Loucy (cell line): ENCODE measurements around the gene BNIPL.

Experiments used
- H2AFZ ChIP-seq: fragments of 200-600 bp; sonication (generic); 2 replicates; pipeline ENCODE4 v1.6.0; 2016; ENCODE audit warnings: antibody characterized with exemption, mild to moderate bottlenecking, low read length, moderate library complexity
- H3F3A ChIP-seq: fragments of 200-600 bp; 2 replicates; pipeline ENCODE4 v1.6.0; 2016; ENCODE audit warnings: antibody characterized with exemption, low read depth, mild to moderate bottlenecking
- H3K27me3 ChIP-seq: fragments of 200-600 bp; sonication (generic); 2 replicates; pipeline ENCODE4 v1.6.1; 2014; ENCODE audit warnings: low read length, mild to moderate bottlenecking; ENCODE audit not compliant: insufficient read depth, poor library complexity, severe bottlenecking
- H3K36me3 ChIP-seq: fragments of 200-600 bp; sonication (generic); 2 replicates; pipeline ENCODE4 v1.6.1; 2016; ENCODE audit warnings: low read length; ENCODE audit not compliant: insufficient read depth
- H3K4me1 ChIP-seq: fragments of 200-600 bp; sonication (generic); 2 replicates; pipeline ENCODE4 v1.5.1; 2014; ENCODE audit warnings: low read length, mild to moderate bottlenecking; ENCODE audit not compliant: insufficient read depth, poor library complexity, severe bottlenecking
- H3K4me2 ChIP-seq: fragments of 200-600 bp; sonication (generic); 2 replicates; pipeline ENCODE4 v1.6.0; 2014; ENCODE audit warnings: antibody characterized with exemption, low read length, low read depth, mild to moderate bottlenecking; ENCODE audit not compliant: poor library complexity, severe bottlenecking
- H3K4me3 ChIP-seq: fragments of 200-600 bp; sonication (generic); 2 replicates; pipeline ENCODE4 v1.5.1; 2014; ENCODE audit warnings: low read length, mild to moderate bottlenecking, mixed read lengths; ENCODE audit not compliant: poor library complexity, severe bottlenecking
- H3K79me2 ChIP-seq: fragments of 200-600 bp; sonication (generic); 2 replicates; pipeline ENCODE4 v1.6.1; 2014; ENCODE audit warnings: low read length; ENCODE audit not compliant: insufficient read depth
- H3K9ac ChIP-seq: fragments of 200-600 bp; sonication (generic); 2 replicates; pipeline ENCODE4 v1.6.0; 2014; ENCODE audit warnings: mild to moderate bottlenecking, low read depth, low read length, moderate library complexity; ENCODE audit not compliant: poor library complexity, severe bottlenecking
- H3K9me2 ChIP-seq: fragments of 200-600 bp; sonication (generic); replicated peaks from 2 replicates; pipeline ENCODE4 v1.6.1; 2016; ENCODE audit warnings: low read depth, low read length, mixed read lengths
- H3K9me3 ChIP-seq: fragments of 200-600 bp; sonication (generic); 2 replicates; pipeline ENCODE4 v1.6.1; 2014; ENCODE audit warnings: mild to moderate bottlenecking, antibody characterized with exemption, low read length, low read depth; ENCODE audit not compliant: insufficient read depth
- H4K20me1 ChIP-seq: fragments of 200-600 bp; sonication (generic); 2 replicates; pipeline ENCODE4 v1.6.0; 2014; ENCODE audit warnings: antibody characterized with exemption, low read length, mild to moderate bottlenecking; ENCODE audit not compliant: insufficient read depth, poor library complexity, severe bottlenecking
- CTCF ChIP-seq: fragments of 200-600 bp; sonication (generic); conservative IDR thresholded peaks from 2 replicates; pipeline ENCODE4 v1.5.1; 2014; ENCODE audit warnings: mild to moderate bottlenecking, antibody characterized with exemption, low read length
- EZH2phosphoT487 ChIP-seq: fragments of 200-600 bp; IDR thresholded peaks from 2 replicates; pipeline ENCODE4 v1.6.1; 2018; ENCODE audit warnings: antibody characterized with exemption, mild to moderate bottlenecking, moderate library complexity, borderline replicate concordance

Gene BNIPL

GRCh38 chr1:151056149-151056548 is 19.8 kb downstream of the BNIPL start:
- peak overlapping the region; percentile 79 for H3K4me3 ChIP-seq
- H3K79me2 ChIP-seq = peaks cover 70% of the 10 kb centered on the region
- H3K4me1 ChIP-seq = peaks cover 37% of the 10 kb centered on the region
- no peaks in the 10 kb centered on the region for H3K27me3 ChIP-seq
- no peak for TF ChIP-seq EZH2phosphoT487
- no peak for TF ChIP-seq CTCF
- 0 out of 2 replicates have a peak, but pooled peaks cover 3% of the 10 kb centered on the region for H3F3A ChIP-seq
- no peaks in the 10 kb centered on the region for H3K9me2 ChIP-seq
- no peaks in the 10 kb centered on the region for H3K9me3 ChIP-seq
- H3K4me2 ChIP-seq = peak overlapping the region; percentile 99
- peaks cover 46% of the 10 kb centered on the region for H4K20me1 ChIP-seq
- no peak overlapping the region for H2AFZ ChIP-seq
- peaks cover 37% of the 10 kb centered on the region; the same call in 1 of the 2 replicates for H3K36me3 ChIP-seq
- peak overlapping the region; percentile 90 for H3K9ac ChIP-seq

GRCh38 chr1:151058692-151059091 is 22.3 kb downstream of the BNIPL start:
- H3K36me3 ChIP-seq = peaks cover 21% of the 10 kb centered on the region; the same call in 1 of the 2 replicates
- peak overlapping the region; percentile 79 for H3K4me3 ChIP-seq
- H3K9ac ChIP-seq = peak overlapping the region; percentile 90
- H3K79me2 ChIP-seq = peaks cover 96% of the 10 kb centered on the region
- no peaks in the 10 kb centered on the region for H3K27me3 ChIP-seq
- H3K4me2 ChIP-seq = peak overlapping the region; percentile 99
- no peaks in the 10 kb centered on the region for H3F3A ChIP-seq
- peaks cover 54% of the 10 kb centered on the region for H3K4me1 ChIP-seq
- no peaks in the 10 kb centered on the region for H3K9me2 ChIP-seq
- H2AFZ ChIP-seq = no peak overlapping the region
- TF ChIP-seq EZH2phosphoT487 (no peak), CTCF (no peak)
- no peaks in the 10 kb centered on the region for H3K9me3 ChIP-seq
- peaks cover 46% of the 10 kb centered on the region for H4K20me1 ChIP-seq

GRCh38 chr1:151059109-151060006 is 23.0 kb downstream of the BNIPL start, which contains the start of gene CDC42SE1:
TSS of gene CDC42SE1 (minus strand) at chr1:151059622. CDS start at chr1:151055730, 3,892 bp downstream.
- H3K4me1 ChIP-seq = peaks cover 58% of the 10 kb centered on the region
- H3F3A ChIP-seq = no peaks in the 10 kb centered on the region
- H3K36me3 ChIP-seq = peaks cover 14% of the 10 kb centered on the region; the same call in 1 of the 2 replicates
- H3K27me3 ChIP-seq = no peaks in the 10 kb centered on the region
- H3K4me2 ChIP-seq = peak within 1 kb of the TSS; percentile 99
- H3K9ac ChIP-seq = peak within 1 kb of the TSS; percentile 90
- peaks cover 46% of the 10 kb centered on the region for H4K20me1 ChIP-seq
- H2AFZ ChIP-seq = peak within 1 kb of the TSS; percentile 92
- H3K9me3 ChIP-seq = no peaks in the 10 kb centered on the region
- peak; percentile 66 for TF ChIP-seq CTCF
- no peak for TF ChIP-seq EZH2phosphoT487
- peaks cover 99% of the 10 kb centered on the region for H3K79me2 ChIP-seq
- H3K4me3 ChIP-seq = peak within 1 kb of the TSS; percentile 79
- no peaks in the 10 kb centered on the region for H3K9me2 ChIP-seq
